Measurements from ENCODE around the gene PAK3.
A peak's percentile ranks its signal among the peaks of the same experiment; 100 is the strongest.

Gene PAK3

DNA sequence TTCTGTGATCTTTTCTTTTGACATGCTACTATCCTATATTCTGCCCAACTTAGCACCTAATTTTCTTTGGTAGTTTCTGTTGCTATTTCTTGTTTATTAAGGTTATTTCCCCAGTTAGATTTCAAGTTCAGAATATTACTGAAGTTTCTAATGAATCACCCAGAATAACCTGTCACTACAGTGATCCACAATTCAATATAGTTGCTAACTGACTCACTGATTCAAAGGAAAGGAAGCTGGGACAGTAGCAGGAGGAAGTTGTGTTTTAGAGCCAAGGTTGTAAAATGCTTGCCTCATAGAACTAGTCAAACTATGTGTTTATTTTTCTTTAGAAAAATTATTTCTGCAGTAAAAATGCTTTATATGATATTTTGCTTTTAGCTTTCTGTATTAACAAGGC, 37.4 kb downstream of the PAK3 start:
- Histone ChIP-seq H3K4me2 (ENCODE audit: low read length) (no peak overlapping the region), H3K4me1 (ENCODE audit: control insufficient read depth, low read depth, low read length) (no peaks in the 10 kb centered on the region), H2BK120ac (ENCODE audit: low read depth, low read length) (no peak overlapping the region), H4K8ac (ENCODE audit: low read depth, low read length) (no peak overlapping the region), H3K79me2 (ENCODE audit: control insufficient read depth, insufficient read depth, low read length) (no peaks in the 10 kb centered on the region), H3K4me3 (ENCODE audit: low read length) (no peak overlapping the region), H2BK15ac (replicated peaks; ENCODE audit: low read depth) (no peak overlapping the region), H3K79me1 (ENCODE audit: low read length) (no peaks in the 10 kb centered on the region), H3K9ac (ENCODE audit: low read length) (no peak overlapping the region), H2BK5ac (ENCODE audit: low read length) (no peak overlapping the region), H3K36me3 (ENCODE audit: control insufficient read depth, insufficient read depth, low read length) (no peaks in the 10 kb centered on the region), H3K4ac (ENCODE audit: low read depth, low read length) (no peak overlapping the region), H2AK5ac (ENCODE audit: low read length) (no peak overlapping the region), H3K18ac (ENCODE audit: low read length) (no peak overlapping the region), H3K27me3 (ENCODE audit: insufficient read depth, low read length, poor library complexity) (no peaks in the 10 kb centered on the region), H4K5ac (ENCODE audit: low read length) (no peak overlapping the region), H3K56ac (ENCODE audit: low read length) (no peak overlapping the region), H3K27ac (ENCODE audit: low read depth, low read length) (no peak overlapping the region), H3K23ac (ENCODE audit: low read length) (no peak overlapping the region)
- DNase-seq, result no peak

DNA sequence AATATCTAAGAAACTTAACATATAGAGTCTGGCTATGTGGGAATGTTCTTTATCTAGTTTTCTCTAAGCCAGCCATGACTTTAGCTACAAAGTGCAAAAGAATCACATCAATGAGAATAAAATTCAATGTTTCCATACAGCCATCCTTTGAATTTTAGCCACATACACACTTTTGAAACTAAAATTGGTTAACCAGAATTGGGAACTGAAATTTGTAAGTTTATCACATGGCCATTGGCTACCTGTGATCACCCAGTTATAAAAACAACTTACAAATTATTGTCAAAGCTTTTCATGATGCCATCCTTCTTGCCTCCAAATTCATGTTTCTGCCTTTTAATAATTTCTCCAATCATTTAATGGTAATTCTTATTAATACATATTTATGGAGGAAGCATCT, 49.9 kb downstream of the PAK3 start:
- Histone ChIP-seq H3K56ac (ENCODE audit: low read length) (no peak overlapping the region), H2BK5ac (ENCODE audit: low read length) (no peak overlapping the region), H3K79me2 (ENCODE audit: control insufficient read depth, insufficient read depth, low read length) (no peaks in the 10 kb centered on the region), H4K5ac (ENCODE audit: low read length) (no peak overlapping the region), H3K4ac (ENCODE audit: low read depth, low read length) (no peak overlapping the region), H3K4me1 (ENCODE audit: control insufficient read depth, low read depth, low read length) (no peaks in the 10 kb centered on the region), H2BK120ac (ENCODE audit: low read depth, low read length) (no peak overlapping the region), H3K27me3 (ENCODE audit: insufficient read depth, low read length, poor library complexity) (no peaks in the 10 kb centered on the region), H3K4me2 (ENCODE audit: low read length) (no peak overlapping the region), H3K36me3 (ENCODE audit: control insufficient read depth, insufficient read depth, low read length) (no peaks in the 10 kb centered on the region), H3K79me1 (ENCODE audit: low read length) (no peaks in the 10 kb centered on the region), H3K27ac (ENCODE audit: low read depth, low read length) (no peak overlapping the region), H3K4me3 (ENCODE audit: low read length) (no peak overlapping the region), H3K18ac (ENCODE audit: low read length) (no peak overlapping the region), H4K8ac (ENCODE audit: low read depth, low read length) (no peak overlapping the region), H2AK5ac (ENCODE audit: low read length) (no peak overlapping the region), H3K23ac (ENCODE audit: low read length) (no peak overlapping the region), H3K9ac (ENCODE audit: low read length) (no peak overlapping the region), H2BK15ac (replicated peaks; ENCODE audit: low read depth) (no peak overlapping the region)
- no peak for DNase-seq

- Histone ChIP-seq H3K79me2 (ENCODE audit: control insufficient read depth, insufficient read depth, low read length) (no peaks in the 10 kb centered on the region), H3K4me2 (ENCODE audit: low read length) (no peak overlapping the region), H3K4me3 (ENCODE audit: low read length) (no peak overlapping the region), H3K27me3 (ENCODE audit: insufficient read depth, low read length, poor library complexity) (no peaks in the 10 kb centered on the region), H3K56ac (ENCODE audit: low read length) (no peak overlapping the region), H3K4ac (ENCODE audit: low read depth, low read length) (no peak overlapping the region), H2BK15ac (replicated peaks; ENCODE audit: low read depth) (no peak overlapping the region), H2AK5ac (ENCODE audit: low read length) (no peak overlapping the region), H3K23ac (ENCODE audit: low read length) (no peak overlapping the region), H2BK5ac (ENCODE audit: low read length) (no peak overlapping the region), H3K27ac (ENCODE audit: low read depth, low read length) (no peak overlapping the region), H3K18ac (ENCODE audit: low read length) (no peak overlapping the region), H3K4me1 (ENCODE audit: control insufficient read depth, low read depth, low read length) (no peaks in the 10 kb centered on the region), H4K8ac (ENCODE audit: low read depth, low read length) (no peak overlapping the region), H4K5ac (ENCODE audit: low read length) (no peak overlapping the region), H2BK120ac (ENCODE audit: low read depth, low read length) (no peak overlapping the region), H3K36me3 (ENCODE audit: control insufficient read depth, insufficient read depth, low read length) (no peaks in the 10 kb centered on the region), H3K79me1 (ENCODE audit: low read length) (no peaks in the 10 kb centered on the region), H3K9ac (ENCODE audit: low read length) (no peak overlapping the region)
- no peak for DNase-seq
- WGBS (ENCODE audit: extremely low coverage, insufficient coverage, low lambda C conversion rate), result no CpG with 5 or more reads among the region's 3 CpGs
Measured at GRCh38 chrX:111151764-111152163, 55.8 kb downstream of the PAK3 start.

DNA sequence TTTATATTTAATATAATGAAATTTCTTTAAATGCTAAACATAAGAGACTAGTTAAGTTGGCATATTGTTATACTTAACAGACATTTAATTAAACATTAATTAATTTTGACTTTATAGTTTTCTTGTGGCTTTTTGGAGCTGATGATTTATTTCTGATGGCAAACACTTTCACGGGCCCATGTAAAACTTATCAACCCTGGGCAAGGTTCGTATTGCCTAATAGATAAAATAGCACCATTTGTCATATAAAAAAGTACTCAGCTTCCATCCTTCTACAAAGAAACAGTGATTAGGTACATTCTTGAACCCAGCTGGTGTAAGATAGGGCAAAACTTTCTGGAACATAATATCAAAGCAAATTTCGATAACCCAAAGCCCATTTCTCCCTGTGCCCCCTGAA, 63.2 kb downstream of the PAK3 start:
- Histone ChIP-seq H4K5ac (ENCODE audit: low read length) (no peak overlapping the region), H2BK5ac (ENCODE audit: low read length) (no peak overlapping the region), H2AK5ac (ENCODE audit: low read length) (no peak overlapping the region), H2BK120ac (ENCODE audit: low read depth, low read length) (no peak overlapping the region), H3K4ac (ENCODE audit: low read depth, low read length) (no peak overlapping the region), H3K56ac (ENCODE audit: low read length) (no peak overlapping the region), H3K79me1 (ENCODE audit: low read length) (no peaks in the 10 kb centered on the region), H3K9ac (ENCODE audit: low read length) (no peak overlapping the region), H3K36me3 (ENCODE audit: control insufficient read depth, insufficient read depth, low read length) (no peaks in the 10 kb centered on the region), H3K27ac (ENCODE audit: low read depth, low read length) (no peak overlapping the region), H3K27me3 (ENCODE audit: insufficient read depth, low read length, poor library complexity) (no peaks in the 10 kb centered on the region), H3K4me3 (ENCODE audit: low read length) (no peak overlapping the region), H3K4me1 (ENCODE audit: control insufficient read depth, low read depth, low read length) (no peaks in the 10 kb centered on the region), H3K18ac (ENCODE audit: low read length) (no peak overlapping the region), H4K8ac (ENCODE audit: low read depth, low read length) (no peak overlapping the region), H3K4me2 (ENCODE audit: low read length) (no peak overlapping the region), H2BK15ac (replicated peaks; ENCODE audit: low read depth) (no peak overlapping the region), H3K23ac (ENCODE audit: low read length) (no peak overlapping the region), H3K79me2 (ENCODE audit: control insufficient read depth, insufficient read depth, low read length) (no peaks in the 10 kb centered on the region)
- WGBS (ENCODE audit: extremely low coverage, insufficient coverage, low lambda C conversion rate), result no CpG with 5 or more reads among the region's 3 CpGs
- no peak for DNase-seq

GRCh38 chrX:111164728-111165127, 68.7 kb downstream of the PAK3 start:
- peak; percentile 0 for DNase-seq
- Histone ChIP-seq H3K56ac (ENCODE audit: low read length) (no peak overlapping the region), H4K5ac (ENCODE audit: low read length) (no peak overlapping the region), H3K79me1 (ENCODE audit: low read length) (no peaks in the 10 kb centered on the region), H2BK120ac (ENCODE audit: low read depth, low read length) (no peak overlapping the region), H3K79me2 (ENCODE audit: control insufficient read depth, insufficient read depth, low read length) (no peaks in the 10 kb centered on the region), H3K27me3 (ENCODE audit: insufficient read depth, low read length, poor library complexity) (no peaks in the 10 kb centered on the region), H4K8ac (ENCODE audit: low read depth, low read length) (no peak overlapping the region), H3K23ac (ENCODE audit: low read length) (no peak overlapping the region), H2BK5ac (ENCODE audit: low read length) (no peak overlapping the region), H3K4me2 (ENCODE audit: low read length) (no peak overlapping the region), H3K4ac (ENCODE audit: low read depth, low read length) (no peak overlapping the region), H3K18ac (ENCODE audit: low read length) (no peak overlapping the region), H2AK5ac (ENCODE audit: low read length) (no peak overlapping the region), H3K4me1 (ENCODE audit: control insufficient read depth, low read depth, low read length) (no peaks in the 10 kb centered on the region), H3K27ac (ENCODE audit: low read depth, low read length) (no peak overlapping the region), H2BK15ac (replicated peaks; ENCODE audit: low read depth) (no peak overlapping the region), H3K4me3 (ENCODE audit: low read length) (no peak overlapping the region), H3K9ac (ENCODE audit: low read length) (no peak overlapping the region), H3K36me3 (ENCODE audit: control insufficient read depth, insufficient read depth, low read length) (no peaks in the 10 kb centered on the region)
- no CpG with 5 or more reads among the region's 3 CpGs for WGBS (ENCODE audit: extremely low coverage, insufficient coverage, low lambda C conversion rate)

DNA sequence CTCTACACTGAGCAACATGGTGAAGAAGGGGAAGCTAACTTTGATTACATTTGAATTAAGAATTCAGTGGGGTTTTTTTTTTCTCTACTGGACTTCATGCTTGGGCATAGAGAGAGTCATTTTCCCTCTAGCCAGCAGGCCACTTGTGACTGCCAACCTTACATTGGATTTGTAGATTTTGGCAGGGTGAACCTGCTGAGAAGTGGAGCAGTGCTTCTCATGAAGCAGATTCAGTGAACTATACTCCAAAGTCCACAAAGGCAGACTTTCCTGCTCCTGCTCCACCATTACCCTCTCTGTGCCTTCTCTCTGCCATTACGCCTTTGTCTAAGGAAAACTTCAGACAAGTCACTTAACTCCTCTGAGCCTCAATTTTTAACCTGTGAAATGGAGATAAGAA, 69.9 kb downstream of the PAK3 start:
- Histone ChIP-seq H3K23ac (ENCODE audit: low read length) (no peak overlapping the region), H3K56ac (ENCODE audit: low read length) (no peak overlapping the region), H2BK15ac (replicated peaks; ENCODE audit: low read depth) (no peak overlapping the region), H2BK120ac (ENCODE audit: low read depth, low read length) (no peak overlapping the region), H3K27me3 (ENCODE audit: insufficient read depth, low read length, poor library complexity) (no peaks in the 10 kb centered on the region), H2AK5ac (ENCODE audit: low read length) (no peak overlapping the region), H4K5ac (ENCODE audit: low read length) (no peak overlapping the region), H3K4me3 (ENCODE audit: low read length) (no peak overlapping the region), H4K8ac (ENCODE audit: low read depth, low read length) (no peak overlapping the region), H3K4me2 (ENCODE audit: low read length) (no peak overlapping the region), H3K79me1 (ENCODE audit: low read length) (no peaks in the 10 kb centered on the region), H3K79me2 (ENCODE audit: control insufficient read depth, insufficient read depth, low read length) (no peaks in the 10 kb centered on the region), H3K27ac (ENCODE audit: low read depth, low read length) (no peak overlapping the region), H3K36me3 (ENCODE audit: control insufficient read depth, insufficient read depth, low read length) (no peaks in the 10 kb centered on the region), H2BK5ac (ENCODE audit: low read length) (no peak overlapping the region), H3K18ac (ENCODE audit: low read length) (no peak overlapping the region), H3K9ac (ENCODE audit: low read length) (no peak overlapping the region), H3K4ac (ENCODE audit: low read depth, low read length) (no peak overlapping the region), H3K4me1 (ENCODE audit: control insufficient read depth, low read depth, low read length) (no peaks in the 10 kb centered on the region)
- no CpG with 5 or more reads among the region's 1 CpG for WGBS (ENCODE audit: extremely low coverage, insufficient coverage, low lambda C conversion rate)
- DNase-seq, result no peak

Data from mesendoderm (in vitro differentiated cells).